HG02981 (cell line): ENCODE results near the gene ITPKB.

Experiments used
- ATAC-seq: cut with Tn5 transposase; IDR thresholded peaks from one replicate; pipeline ENCODE4 v1.9.1; 2021; ENCODE audit warnings: mild to moderate bottlenecking, moderate library complexity; ENCODE audit not compliant: unreplicated experiment

ITPKB gene

DNA sequence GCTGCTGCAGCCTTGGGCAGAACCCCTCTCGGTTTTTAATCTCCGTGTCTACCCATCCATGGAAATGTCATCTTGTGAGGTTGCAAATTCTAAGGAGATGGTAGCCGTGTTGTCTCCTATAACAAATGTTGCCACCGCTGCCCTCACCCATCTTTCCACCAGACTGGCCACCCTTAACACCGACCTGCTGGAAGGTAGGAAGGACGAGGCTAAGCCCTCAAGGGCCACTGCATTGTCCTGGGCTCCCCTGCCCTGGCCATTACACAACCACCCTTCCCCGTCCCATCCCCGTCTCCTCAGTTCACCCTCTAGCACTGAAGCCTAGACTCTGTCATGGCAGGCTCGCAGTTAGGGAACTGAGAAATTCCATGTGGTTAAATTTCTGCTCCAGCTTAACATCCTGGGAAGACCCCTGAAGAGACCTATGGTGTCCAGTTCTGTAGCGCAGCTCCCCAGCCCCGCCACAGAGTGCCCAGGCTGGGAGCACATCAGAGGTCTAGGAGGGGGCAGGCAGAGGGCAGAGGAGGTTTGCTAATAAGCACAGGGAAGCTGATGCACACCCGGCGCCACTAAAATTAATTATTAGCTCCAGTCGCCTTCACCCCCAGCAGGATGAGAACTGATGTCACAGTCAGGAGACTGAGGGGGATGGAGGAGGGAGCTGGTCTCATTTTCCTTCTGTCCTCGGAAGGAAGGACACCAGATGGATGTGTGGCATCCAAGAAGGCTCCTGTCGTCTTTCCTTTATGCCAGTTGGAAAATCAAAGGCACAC is 152.2 kb downstream of the ITPKB start:
- ATAC-seq = no peak

DNA sequence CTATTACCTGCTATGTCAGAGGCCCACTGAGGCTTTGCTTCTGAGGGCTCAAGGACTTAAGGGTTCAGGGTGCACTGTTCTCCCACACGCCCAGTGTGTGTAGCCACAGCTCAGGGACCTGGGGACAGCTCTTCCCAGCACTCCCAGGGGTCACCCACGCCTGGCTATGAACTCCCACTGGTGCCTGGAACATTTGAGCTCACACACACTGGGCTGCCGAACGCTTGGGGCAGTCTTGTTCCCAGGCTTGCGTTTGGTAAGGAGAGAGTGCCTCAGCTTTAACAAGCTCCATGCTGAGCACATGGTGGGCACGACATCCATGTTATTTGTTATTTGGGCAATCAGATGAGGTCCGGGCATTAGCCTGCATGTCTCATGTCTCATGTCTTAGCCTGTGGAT is 153.0 kb downstream of the ITPKB start:
- ATAC-seq = no peak

DNA sequence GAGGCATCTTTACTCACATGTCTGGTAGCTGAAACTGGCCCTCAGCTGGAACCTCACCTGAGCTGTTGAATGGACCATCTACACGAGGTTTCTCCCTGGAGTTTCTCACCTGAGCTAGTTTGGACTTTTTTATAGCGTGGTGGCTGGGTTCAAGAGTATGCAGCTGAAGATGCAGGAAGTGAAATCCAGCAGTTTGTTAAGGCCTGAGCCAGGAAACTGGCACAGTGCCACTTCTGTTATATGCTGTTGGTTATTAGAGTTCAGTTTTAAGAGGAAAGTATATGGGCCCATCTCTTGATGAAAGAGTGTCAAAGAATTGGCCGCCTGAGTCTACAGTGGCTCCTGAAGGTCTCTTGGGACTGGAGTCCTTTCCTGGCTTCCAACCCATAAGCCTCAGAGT is 154.9 kb downstream of the ITPKB start:
- no peak for ATAC-seq

DNA sequence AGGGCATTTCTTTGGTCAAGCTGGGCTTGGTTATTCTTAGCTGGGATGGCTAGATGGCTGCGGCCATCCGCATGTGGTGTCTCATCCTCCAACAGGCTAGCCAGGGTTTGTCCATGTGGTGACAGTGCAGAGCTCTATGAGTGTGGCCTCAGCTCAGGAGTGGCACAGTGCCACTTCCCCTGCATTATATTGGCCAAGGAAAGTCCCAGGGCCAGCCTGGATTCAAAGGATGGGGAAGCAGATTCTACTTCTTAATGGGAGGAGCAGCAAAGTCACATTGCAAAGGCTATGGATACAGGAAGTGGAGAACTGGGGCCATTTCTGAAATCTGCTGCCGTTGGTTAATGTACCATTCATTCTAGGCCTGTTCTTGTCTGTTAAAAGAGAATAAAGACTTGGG is 156.1 kb downstream of the ITPKB start:
- ATAC-seq = no peak
